IPS-18c (cell line): Measurements from ENCODE around the gene LAMC2.
"Not testable (repeated sequence)": the region's sequence is repeated elsewhere in the genome, so short reads cannot be mapped to it uniquely, and the experiment has no call there.

Experiments used
- H3K4me3 ChIP-seq: 2 replicates; pipeline ENCODE4 v1.7.0; 2013; ENCODE audit warnings: low read depth, mild to moderate bottlenecking, low read length, moderate library complexity; ENCODE audit not compliant: insufficient read depth
- H3K9me3 ChIP-seq: one replicate; pipeline ENCODE4 v1.6.1; 2013; ENCODE audit warnings: mild to moderate bottlenecking, low read length, moderate library complexity; ENCODE audit not compliant: control insufficient read depth, insufficient read depth

The LAMC2 gene

DNA sequence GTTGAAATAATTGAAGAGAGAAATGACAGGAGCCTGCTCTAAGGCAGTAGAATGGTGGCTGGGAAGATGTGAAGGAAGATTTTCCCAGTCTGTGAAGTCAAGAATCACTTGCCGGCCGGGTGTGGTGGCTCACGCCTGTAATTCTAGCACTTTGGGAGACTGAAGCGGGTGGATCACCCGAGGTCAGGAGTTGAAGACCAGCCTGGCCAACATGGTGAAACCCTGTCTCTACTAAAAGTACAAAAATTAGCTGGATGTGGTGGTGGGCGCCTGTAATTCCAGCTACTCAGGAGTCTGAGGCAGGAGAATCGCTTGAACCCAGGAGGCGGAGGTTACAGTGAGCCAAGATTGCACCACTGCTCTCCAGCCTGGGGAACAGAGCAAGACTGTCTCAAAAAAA, 54.8 kb downstream of the LAMC2 start:
- H3K4me3 ChIP-seq, H3K9me3 ChIP-seq: not testable (repeated sequence)

DNA sequence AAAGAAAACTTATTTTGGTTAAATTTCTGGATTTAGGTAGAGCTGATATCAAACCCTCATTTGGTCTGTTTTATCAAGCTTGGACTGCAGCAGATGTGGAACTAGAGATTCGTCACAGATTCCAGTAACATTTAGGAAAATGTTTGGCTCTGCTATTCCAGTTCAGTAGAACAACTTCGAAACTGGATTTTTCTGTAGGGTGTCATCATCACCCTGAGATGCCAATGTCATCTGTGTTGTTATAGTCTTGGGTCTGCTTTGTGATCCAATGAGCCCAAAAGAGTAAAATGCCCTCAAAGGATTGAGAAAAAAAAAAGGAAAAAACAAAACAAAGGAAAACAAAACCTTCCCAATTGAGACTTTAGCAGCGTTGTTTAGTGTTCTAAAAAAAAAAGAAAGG, 55.4 kb downstream of the LAMC2 start:
- H3K9me3 ChIP-seq, result no peaks in the 10 kb centered on the region

DNA sequence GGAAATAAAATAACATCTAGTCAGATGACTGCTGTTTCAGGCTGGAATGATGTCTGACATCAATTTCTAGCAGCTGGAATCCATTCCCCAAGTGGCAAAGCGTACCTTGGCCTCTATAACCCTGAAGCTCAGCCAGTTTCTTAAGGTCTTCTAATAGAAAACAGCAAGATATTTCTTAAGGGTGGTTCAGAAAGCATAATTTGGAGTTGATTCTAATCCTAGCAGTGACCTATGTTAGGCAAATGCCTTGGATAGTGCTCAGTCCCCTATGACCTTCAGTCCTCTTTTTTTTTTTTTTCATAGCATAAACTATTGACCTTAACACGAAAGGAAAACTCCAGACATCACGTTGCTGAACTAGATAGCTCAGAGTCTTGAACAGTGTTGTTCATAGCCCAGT, 56.5 kb downstream of the LAMC2 start:
- Histone ChIP-seq H3K4me3 (no peak overlapping the region), H3K9me3 (no peaks in the 10 kb centered on the region)

More for the DNA sequence above, 55.4 kb downstream of the LAMC2 start:
- no peak overlapping the region for H3K4me3 ChIP-seq

DNA sequence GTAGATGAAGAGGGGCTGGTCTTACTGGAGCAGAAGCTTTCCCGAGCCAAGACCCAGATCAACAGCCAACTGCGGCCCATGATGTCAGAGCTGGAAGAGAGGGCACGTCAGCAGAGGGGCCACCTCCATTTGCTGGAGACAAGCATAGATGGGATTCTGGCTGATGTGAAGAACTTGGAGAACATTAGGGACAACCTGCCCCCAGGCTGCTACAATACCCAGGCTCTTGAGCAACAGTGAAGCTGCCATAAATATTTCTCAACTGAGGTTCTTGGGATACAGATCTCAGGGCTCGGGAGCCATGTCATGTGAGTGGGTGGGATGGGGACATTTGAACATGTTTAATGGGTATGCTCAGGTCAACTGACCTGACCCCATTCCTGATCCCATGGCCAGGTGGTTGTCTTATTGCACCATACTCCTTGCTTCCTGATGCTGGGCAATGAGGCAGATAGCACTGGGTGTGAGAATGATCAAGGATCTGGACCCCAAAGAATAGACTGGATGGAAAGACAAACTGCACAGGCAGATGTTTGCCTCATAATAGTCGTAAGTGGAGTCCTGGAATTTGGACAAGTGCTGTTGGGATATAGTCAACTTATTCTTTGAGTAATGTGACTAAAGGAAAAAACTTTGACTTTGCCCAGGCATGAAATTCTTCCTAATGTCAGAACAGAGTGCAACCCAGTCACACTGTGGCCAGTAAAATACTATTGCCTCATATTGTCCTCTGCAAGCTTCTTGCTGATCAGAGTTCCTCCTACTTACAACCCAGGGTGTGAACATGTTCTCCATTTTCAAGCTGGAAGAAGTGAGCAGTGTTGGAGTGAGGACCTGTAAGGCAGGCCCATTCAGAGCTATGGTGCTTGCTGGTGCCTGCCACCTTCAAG, 57.3 kb downstream of the LAMC2 start:
- Histone ChIP-seq H3K9me3 (no peaks in the 10 kb centered on the region), H3K4me3 (no peak overlapping the region)

DNA sequence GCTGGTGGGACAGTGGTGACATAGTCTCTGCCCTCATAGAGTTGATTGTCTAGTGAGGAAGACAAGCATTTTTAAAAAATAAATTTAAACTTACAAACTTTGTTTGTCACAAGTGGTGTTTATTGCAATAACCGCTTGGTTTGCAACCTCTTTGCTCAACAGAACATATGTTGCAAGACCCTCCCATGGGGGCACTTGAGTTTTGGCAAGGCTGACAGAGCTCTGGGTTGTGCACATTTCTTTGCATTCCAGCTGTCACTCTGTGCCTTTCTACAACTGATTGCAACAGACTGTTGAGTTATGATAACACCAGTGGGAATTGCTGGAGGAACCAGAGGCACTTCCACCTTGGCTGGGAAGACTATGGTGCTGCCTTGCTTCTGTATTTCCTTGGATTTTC, 58.4 kb downstream of the LAMC2 start:
- H3K4me3 ChIP-seq, result no peak overlapping the region
- H3K9me3 ChIP-seq, result no peaks in the 10 kb centered on the region

DNA sequence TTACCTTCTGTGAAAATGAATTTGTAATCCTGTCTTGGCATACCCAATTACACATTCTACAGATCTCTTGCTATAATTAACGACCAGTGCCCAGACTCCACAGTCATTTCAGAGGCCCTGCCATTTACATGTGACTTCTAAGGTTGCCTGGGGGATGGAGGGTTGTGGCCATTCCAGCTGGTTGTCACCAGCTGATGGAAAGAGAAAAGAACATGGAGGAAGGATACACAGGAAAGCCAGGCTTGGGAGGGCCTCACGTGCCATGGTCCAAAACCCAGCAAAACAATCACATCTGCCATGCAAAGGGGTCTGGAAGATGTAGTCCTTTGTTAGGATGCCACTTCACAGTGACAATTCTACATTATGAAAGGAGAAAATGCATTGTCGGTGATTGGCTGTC, 59.3 kb downstream of the LAMC2 start:
- Histone ChIP-seq H3K9me3 (no peaks in the 10 kb centered on the region), H3K4me3 (no peak overlapping the region)

DNA sequence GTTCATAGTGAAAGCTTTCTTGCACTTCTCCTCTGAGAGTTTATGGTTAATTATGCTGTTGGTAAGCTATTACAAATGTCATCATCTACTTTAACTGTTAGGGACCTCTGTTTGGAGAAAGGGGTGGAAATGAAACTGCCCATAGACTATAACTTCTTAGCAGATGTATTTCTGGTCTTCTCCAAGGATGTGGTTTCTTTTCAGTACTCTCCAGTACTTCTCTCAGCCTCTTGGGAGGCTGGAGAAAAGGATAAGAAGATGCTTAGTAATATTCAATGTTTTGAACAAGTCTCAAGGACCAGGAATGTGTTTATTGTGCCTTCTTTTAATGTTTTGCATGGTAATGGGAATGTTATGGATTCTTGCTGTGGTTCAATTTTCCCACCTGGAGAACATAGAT, 60.4 kb downstream of the LAMC2 start:
- Histone ChIP-seq H3K4me3 (no peak overlapping the region), H3K9me3 (no peaks in the 10 kb centered on the region)

DNA sequence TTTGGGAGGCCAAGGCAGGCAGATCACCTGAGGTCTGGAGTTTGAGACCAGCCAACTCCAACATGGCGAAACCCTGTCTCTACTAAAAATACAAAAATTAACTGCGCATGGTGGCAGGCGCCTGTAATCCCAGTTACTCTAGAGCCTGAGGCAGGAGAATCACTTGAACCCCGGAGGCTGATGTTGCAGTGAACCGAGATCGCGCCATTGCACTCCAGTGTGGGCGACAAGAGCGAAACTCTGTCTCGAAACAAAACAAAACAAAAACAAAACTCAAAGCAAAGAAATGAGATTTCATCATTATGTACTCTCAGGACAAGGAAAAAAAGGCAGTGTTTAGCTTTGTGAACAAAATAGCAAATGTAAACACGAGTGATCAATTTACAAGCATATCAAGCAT, 61.0 kb downstream of the LAMC2 start:
- H3K9me3 ChIP-seq, result no peaks in the 10 kb centered on the region
- H3K4me3 ChIP-seq, result no peak overlapping the region

DNA sequence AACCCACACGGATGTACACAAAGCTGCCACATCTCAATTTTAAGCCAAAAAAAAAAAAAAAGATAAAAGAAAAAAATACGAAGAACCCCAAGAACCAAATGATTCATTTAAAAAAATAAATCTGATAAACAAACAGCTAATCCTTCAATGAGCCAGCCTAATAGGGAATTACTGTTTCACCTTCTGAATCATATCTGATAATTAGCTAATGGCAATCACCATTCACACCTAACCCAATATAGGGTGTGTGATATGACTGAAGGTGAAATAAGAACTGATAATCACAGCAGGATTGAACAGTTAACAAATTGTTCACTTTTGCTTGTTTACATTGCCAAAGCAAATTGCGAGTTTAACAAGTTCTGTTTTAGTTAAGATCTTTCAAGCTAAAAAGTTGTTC, 61.4 kb downstream of the LAMC2 start:
- no peaks in the 10 kb centered on the region for H3K9me3 ChIP-seq
- H3K4me3 ChIP-seq, result no peak overlapping the region

DNA sequence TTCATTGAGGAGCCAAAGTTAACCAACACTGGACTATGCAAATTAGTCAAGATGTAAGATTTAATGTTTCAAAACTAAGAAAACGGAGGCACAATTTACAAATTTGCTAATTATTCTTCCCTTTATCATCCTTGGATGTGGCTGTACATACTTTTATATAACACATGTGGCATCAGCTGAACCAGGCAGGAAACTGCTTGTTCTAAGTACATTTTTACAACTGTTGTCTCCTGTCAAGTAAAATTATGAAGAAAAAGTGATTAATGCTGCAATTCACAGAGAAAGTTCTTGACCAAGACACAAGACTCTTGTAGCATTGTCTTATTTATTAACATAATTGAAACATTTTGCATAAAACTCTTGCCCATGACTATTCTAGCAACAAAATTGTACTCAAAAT, 61.9 kb downstream of the LAMC2 start:
- Histone ChIP-seq H3K9me3 (no peaks in the 10 kb centered on the region), H3K4me3 (no peak overlapping the region)

DNA sequence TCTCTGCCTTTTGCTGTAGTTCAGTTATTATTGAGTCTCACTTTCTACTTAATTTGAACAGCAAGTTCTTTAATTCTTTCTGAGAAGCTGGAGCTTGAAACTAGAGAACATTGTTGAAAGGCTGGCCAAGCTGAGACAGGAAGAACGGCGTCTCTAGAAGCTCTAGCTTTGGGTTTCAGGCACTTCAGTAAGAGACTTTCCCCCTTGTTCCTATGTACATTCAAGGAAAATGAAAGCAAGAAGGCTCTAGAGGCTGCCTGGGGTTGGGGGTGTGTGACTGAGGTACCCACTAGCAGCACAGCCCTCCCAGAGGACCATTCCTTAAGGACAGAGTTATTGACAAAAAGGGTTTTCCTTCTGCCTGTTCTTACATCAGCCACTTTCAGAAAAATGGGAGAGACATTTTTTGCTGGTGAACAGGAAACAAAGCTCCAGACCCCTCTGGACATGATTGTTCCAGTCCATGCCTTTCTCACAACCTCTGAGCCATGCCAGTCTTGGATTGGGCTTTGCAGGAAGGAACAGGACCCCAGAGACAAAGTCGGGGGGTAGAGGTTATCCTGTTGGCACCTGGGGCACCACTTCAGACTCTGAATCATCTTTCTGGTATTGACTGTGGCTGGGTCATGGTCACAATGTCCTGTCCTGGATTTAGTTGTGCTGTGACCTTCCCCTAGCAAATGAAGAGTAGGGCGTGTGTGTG, 63.1 kb downstream of the LAMC2 start:
- H3K9me3 ChIP-seq, result no peaks in the 10 kb centered on the region

DNA sequence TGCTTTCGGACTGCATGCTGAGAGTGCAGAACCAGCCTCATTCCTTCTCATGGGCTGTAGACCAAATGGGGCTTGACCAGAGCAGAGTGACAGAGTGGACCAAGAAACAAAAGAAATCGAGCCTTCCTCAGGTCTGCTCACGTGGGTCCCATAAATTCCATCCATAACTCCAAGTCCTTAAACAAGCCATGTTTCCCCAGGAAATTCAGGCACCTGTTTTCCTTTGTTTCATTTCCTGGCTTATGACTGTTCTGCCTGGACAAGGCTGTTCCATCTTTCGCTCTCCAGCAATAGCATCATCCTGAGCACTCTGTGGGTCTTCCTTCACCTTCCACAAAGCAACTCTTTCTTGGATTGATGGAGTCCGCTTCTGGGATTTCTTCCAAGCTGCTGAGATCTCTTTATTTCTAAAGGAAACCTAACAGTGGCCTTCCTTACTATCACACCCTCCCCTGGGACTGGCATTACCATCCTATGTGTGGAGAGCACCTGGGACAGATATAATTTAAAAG, 63.9 kb downstream of the LAMC2 start:
- Histone ChIP-seq H3K4me3 (no peak overlapping the region), H3K9me3 (no peaks in the 10 kb centered on the region)

More for the DNA sequence above, 63.1 kb downstream of the LAMC2 start:
- H3K4me3 ChIP-seq, result no peak overlapping the region

DNA sequence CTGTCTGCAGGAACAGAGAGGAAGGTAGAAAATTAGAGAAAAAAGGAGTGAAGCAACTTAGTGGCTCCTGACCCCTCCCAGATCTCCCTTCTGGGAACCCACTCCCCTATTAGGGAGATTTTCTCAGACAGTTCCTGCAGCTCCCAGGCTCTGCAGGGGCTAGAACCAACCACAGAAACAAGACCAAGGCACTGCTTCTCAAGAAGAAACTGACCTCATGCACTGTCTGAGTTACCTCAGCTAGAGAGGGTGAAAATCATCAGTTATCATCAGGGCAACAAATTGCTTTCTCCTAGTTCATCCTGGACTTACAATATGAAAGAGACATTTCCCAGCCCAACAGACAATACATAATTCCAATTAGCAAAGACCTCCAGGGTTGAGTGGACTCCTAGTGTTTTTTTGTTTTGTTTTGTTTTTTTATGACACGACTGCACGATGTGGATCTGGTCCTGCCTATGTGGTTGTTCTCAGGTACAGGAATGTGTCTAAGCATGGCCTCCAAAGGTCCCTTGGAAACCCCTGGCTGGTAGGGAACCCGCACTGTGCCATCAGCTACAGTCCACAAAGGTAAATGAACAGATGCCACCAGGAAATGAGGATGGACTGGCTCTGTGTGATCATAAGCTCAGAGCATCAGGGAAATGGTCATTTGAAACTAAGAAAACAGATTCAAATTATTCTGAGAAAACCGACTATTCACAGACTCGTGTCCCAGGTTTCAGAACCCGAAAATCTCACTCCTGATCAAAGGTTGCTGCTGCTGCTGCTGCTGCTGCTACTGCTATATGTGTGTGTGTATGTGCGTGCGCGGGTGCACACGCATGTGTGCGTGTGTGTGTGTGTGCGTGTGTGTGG, 65.3 kb downstream of the LAMC2 start:
- Histone ChIP-seq H3K4me3 (no peak overlapping the region), H3K9me3 (no peaks in the 10 kb centered on the region)

DNA sequence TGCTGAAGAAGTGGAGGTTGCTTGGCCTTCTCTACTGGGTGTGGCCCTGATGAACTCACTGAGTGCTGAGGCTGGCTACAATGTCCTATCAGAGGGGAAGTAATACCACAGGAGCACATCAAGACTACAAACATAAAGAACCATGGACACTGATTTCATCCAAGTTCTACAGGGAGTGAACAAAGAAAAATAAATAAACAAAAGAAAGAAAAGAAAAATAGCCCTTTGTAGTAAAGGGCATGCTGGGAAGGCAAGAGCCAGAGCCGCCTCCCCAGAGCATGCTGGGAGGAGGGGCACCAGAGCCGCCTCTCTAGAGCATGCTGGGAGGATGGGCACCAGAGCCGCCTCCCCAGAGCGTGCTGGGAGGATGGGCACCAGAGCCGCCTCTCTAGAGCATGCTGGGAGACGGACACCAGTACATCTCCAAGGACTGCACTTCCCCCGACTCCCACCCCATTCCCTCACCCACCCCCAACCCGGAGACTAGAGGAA, 65.9 kb downstream of the LAMC2 start:
- H3K9me3 ChIP-seq, result no peaks in the 10 kb centered on the region
- H3K4me3 ChIP-seq, result no peak overlapping the region

DNA sequence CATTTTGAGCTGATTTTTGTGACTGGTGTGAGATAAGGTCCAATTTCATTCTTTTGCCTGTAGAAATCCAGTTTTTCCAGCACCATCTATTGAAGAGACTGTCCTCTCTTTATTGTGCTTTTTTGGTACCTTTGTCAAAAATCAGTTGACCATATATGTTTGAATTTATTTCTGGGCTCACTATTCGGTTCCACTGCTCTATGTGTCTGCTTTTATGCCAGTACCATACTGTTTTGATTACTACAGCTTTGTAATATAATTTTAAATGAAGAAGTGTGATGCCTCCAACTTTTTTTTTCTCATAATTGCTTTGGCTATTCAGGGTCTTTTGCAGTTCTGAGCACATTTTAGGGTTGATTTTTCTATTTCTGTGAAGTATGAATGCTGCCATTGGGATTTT, 69.0 kb downstream of the LAMC2 start:
- no peaks in the 10 kb centered on the region for H3K9me3 ChIP-seq
- H3K4me3 ChIP-seq, result no peak overlapping the region

DNA sequence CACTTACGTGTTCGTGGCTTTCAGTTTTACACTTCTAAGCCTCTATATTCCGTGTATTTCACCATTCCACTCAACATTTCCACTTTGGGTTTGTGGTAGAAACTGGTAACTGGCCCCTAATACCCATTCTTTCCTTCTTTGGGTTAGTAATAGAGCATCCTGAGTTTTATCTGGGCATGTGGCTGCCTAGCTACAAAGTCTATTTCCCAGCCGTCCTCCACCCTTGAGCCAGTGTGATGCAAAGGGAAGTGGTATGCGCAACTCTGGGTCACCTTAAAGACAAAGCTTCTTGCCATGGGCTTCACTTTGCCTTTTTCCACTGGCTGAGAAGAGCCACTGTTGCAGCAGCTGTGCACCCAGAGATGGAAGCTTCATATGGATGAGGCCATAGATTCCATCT, 73.9 kb downstream of the LAMC2 start:
- Histone ChIP-seq H3K9me3 (no peaks in the 10 kb centered on the region), H3K4me3 (no peak overlapping the region)

DNA sequence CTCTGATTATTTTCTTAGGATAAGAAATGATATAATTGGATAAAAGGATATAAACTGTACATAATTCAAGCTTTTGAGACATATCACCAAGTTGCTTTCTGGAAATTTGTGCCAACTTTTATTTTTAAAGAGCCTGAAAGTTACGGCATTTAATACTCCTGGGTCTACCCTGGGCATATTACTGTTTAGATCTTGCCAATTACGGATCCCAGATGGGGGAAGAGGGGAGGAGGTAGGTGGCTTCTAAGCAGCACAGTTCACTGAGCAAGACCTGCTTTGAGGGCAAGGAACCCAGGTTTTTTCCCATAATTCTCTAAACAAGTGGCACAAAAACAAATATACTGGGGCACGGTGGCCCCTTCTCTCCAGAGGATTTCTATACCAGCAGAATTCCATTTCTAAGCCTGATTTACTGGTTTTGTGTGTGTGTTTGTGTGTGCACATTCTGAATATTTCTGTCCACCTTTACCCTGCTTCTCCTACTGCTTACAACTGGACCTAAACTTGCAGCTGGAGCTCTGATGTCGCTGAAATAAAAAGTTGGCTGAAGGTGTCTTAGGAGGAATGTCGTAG, 76.7 kb downstream of the LAMC2 start:
- no peak overlapping the region for H3K4me3 ChIP-seq
- no peaks in the 10 kb centered on the region for H3K9me3 ChIP-seq
